HepG2 (cell line): ENCODE measurements around the gene TM4SF5. TPM values are rescaled to one million over a fixed set of nuclear protein-coding genes. Genes with fewer than 3 reads are reported as not detected.

Experiments used
- CBX2 ChIP-seq, 2 experiments: fragments of 200-600 bp in 1 of 2; sonication (generic); formaldehyde crosslinking in 1 of 2; IDR thresholded peaks; 2 replicates each; pipeline versions ENCODE4 v1.7.0 to v1.8.1; 2018 to 2022; ENCODE audit warnings: low read depth in 2 of 2, low read length in 1 of 2, mild to moderate bottlenecking in 1 of 2, missing genetic modification reagents in 1 of 2
- EEA1 ChIP-seq: sonication (generic); formaldehyde crosslinking; IDR thresholded peaks from 2 replicates; pipeline ENCODE4 v1.5.1; 2020; ENCODE audit warnings: mild to moderate bottlenecking, missing genetic modification reagents, borderline replicate concordance
- ETV6 ChIP-seq: sonication (generic); formaldehyde crosslinking; conservative IDR thresholded peaks from 2 replicates; pipeline ENCODE4 v1.4.0; 2020; ENCODE audit warnings: missing genetic modification reagents
- FOXA1 ChIP-seq, 2 experiments: fragments of 450-650 bp in 1 of 2; sonication (generic) in 1 of 2; formaldehyde crosslinking in 1 of 2; IDR thresholded peaks; 2 replicates each; pipeline versions ENCODE4 v1.4.0 to v1.6.1; 2016 to 2020; ENCODE audit warnings: missing genetic modification reagents in 1 of 2
- HNF1B ChIP-seq: sonication (generic); formaldehyde crosslinking; IDR thresholded peaks from 2 replicates; pipeline ENCODE4 v1.5.1; 2020; ENCODE audit warnings: mild to moderate bottlenecking, moderate library complexity, missing genetic modification reagents
- HOXD1 ChIP-seq: sonication (generic); formaldehyde crosslinking; IDR thresholded peaks from 2 replicates; pipeline ENCODE4 v1.5.0; 2020; ENCODE audit warnings: missing genetic modification reagents
- KDM3A ChIP-seq: IDR thresholded peaks from 2 replicates; pipeline ENCODE4 v1.6.1; 2018; ENCODE audit warnings: low read depth, missing compliant biosample characterization
- KDM4B ChIP-seq: sonication (generic); formaldehyde crosslinking; IDR thresholded peaks from 2 replicates; pipeline ENCODE4 v1.4.0; 2020; ENCODE audit warnings: missing genetic modification reagents
- MEIS2 ChIP-seq: sonication (generic); formaldehyde crosslinking; IDR thresholded peaks from 2 replicates; pipeline ENCODE4 v1.9.0; 2021; ENCODE audit warnings: mild to moderate bottlenecking, missing genetic modification reagents
- MTF1 ChIP-seq: sonication (generic); formaldehyde crosslinking; IDR thresholded peaks from 2 replicates; pipeline ENCODE4 v1.5.0; 2020; ENCODE audit warnings: missing genetic modification reagents
- RFX5 ChIP-seq: IDR thresholded peaks from 2 replicates; pipeline ENCODE4 v1.6.1; 2011; ENCODE audit warnings: low read depth, low read length, improper control_type of control experiment
- RFXANK ChIP-seq: IDR thresholded peaks from 2 replicates; pipeline ENCODE4 v1.6.1; 2016
- SMAD3 ChIP-seq: sonication (generic); formaldehyde crosslinking; IDR thresholded peaks from 2 replicates; pipeline ENCODE4 v1.4.0; 2020; ENCODE audit warnings: missing genetic modification reagents
- TEAD3 ChIP-seq: optimal IDR thresholded peaks from 2 replicates; pipeline ENCODE3; 2016; ENCODE audit warnings: borderline replicate concordance
- ZFP91 ChIP-seq: sonication (generic); formaldehyde crosslinking; IDR thresholded peaks from 2 replicates; pipeline ENCODE4 v1.9.0; 2022; ENCODE audit warnings: missing genetic modification reagents, mild to moderate bottlenecking, borderline replicate concordance
- ZNF282 ChIP-seq: fragments of 450-650 bp; IDR thresholded peaks from 2 replicates; pipeline ENCODE4 v1.6.1; 2018; ENCODE audit not compliant: partially characterized antibody
- ZNF451 ChIP-seq: sonication (generic); formaldehyde crosslinking; IDR thresholded peaks from 2 replicates; pipeline ENCODE4 v1.5.0; 2020; ENCODE audit warnings: mild to moderate bottlenecking, missing genetic modification reagents
- ZNF513 ChIP-seq: sonication (generic); formaldehyde crosslinking; conservative IDR thresholded peaks from 2 replicates; pipeline ENCODE4 v1.5.0; 2020; ENCODE audit warnings: missing genetic modification reagents
- ZNF543 ChIP-seq: sonication (generic); formaldehyde crosslinking; IDR thresholded peaks from 2 replicates; pipeline ENCODE4 v1.4.0; 2020; ENCODE audit warnings: mild to moderate bottlenecking, missing genetic modification reagents
- ZNF660 ChIP-seq: sonication (generic); formaldehyde crosslinking; IDR thresholded peaks from 2 replicates; pipeline ENCODE4 v1.5.1; 2020; ENCODE audit warnings: mild to moderate bottlenecking, low read depth, missing genetic modification reagents, borderline replicate concordance
- ZNF704 ChIP-seq: sonication (generic); formaldehyde crosslinking; IDR thresholded peaks from 2 replicates; pipeline ENCODE4 v1.8.1; 2023; ENCODE audit warnings: mild to moderate bottlenecking, inconsistent platforms, moderate library complexity, missing genetic modification reagents, borderline replicate concordance
- ZNF766 ChIP-seq: sonication (generic); formaldehyde crosslinking; IDR thresholded peaks from 2 replicates; pipeline ENCODE4 v1.5.0; 2020; ENCODE audit warnings: missing genetic modification reagents, borderline replicate concordance
- ZSCAN29 ChIP-seq: sonication (generic); formaldehyde crosslinking; conservative IDR thresholded peaks from 2 replicates; pipeline ENCODE4 v1.4.0; 2020; ENCODE audit warnings: mild to moderate bottlenecking, missing genetic modification reagents
- polyA plus RNA-seq, 8 experiments: library from polyadenylated mRNA; depleted of rRNA in 3 of 8; stranded (reverse) in 7 of 8; unstranded in 1 of 8; fragments of >200 nt; fragmentation: Illumina TruSeq in 4 of 8; extraction: Trizol in 4 of 8; gene quantifications; 2 replicates each; pipeline versions ENCODE4 v1.2.1 to v1.2.3, GENCODE V29; 2011 to 2016; ENCODE audit warnings: low read depth in 4 of 8, missing spikeins in 1 of 8, mixed read lengths in 1 of 8; ENCODE audit not compliant: insufficient read depth in 1 of 8
- total RNA-seq, 5 experiments: library from RNA; depleted of rRNA; stranded (reverse); fragments of >200 nt; fragmentation: Illumina TruSeq; extraction: Trizol; gene quantifications; 2 replicates each; pipeline ENCODE4 v1.2.3, GENCODE V29; 2016; ENCODE audit warnings: low read depth in 1 of 5

The TM4SF5 gene
- total and polyA plus RNA-seq, 2 of the 13 experiments (the other 11 are each of a cell fraction or from before 2014, with no cell fraction given) = 30.1 to 126 TPM

- TF ChIP-seq MTF1 (CRISPR knock-in tag) = no peak
- no peak for TF ChIP-seq ZNF282
- no peak for TF ChIP-seq ZNF766 (CRISPR knock-in tag)
- TF ChIP-seq RFX5 = no peak
- peak; percentile 86 for TF ChIP-seq SMAD3 (CRISPR knock-in tag)
- peak; percentile 70; the same call in 1 of the 2 replicates for TF ChIP-seq KDM4B
- TF ChIP-seq ZNF660 (CRISPR knock-in tag) = no peak
- TF ChIP-seq TEAD3 (CRISPR knock-in tag) = peak; percentile 67
- no peak for TF ChIP-seq ZNF451
- TF ChIP-seq EEA1 (CRISPR knock-in tag) = no peak
- peak; percentile 53; the same call in 1 of the 2 replicates for TF ChIP-seq ZNF543 (CRISPR knock-in tag)
- peak; percentile 62 for TF ChIP-seq KDM3A
- TF ChIP-seq RFXANK (CRISPR knock-in tag) = no peak
- no peak; the same call in 1 of the 2 replicates for TF ChIP-seq ZFP91
- peak; percentile 31; the same call in 1 of the 2 replicates for TF ChIP-seq HOXD1 (CRISPR knock-in tag)
- no peak for TF ChIP-seq ZSCAN29
- no peak for TF ChIP-seq ZNF513 (CRISPR knock-in tag)
- peak; percentile 74; the same call in 1 of the 2 replicates for TF ChIP-seq ETV6 (CRISPR knock-in tag)
- peak; percentile 99 for TF ChIP-seq HNF1B
- TF ChIP-seq FOXA1 (IDR thresholded peaks at IDR 0.05) = no peak
- no peak for TF ChIP-seq FOXA1 (CRISPR knock-in tag; IDR thresholded peaks at IDR 0.05)
- TF ChIP-seq MEIS2 (CRISPR knock-in tag) = peak; percentile 52; the same call in 1 of the 2 replicates
- no peak for TF ChIP-seq ZNF704
- no peak for TF ChIP-seq CBX2 (IDR thresholded peaks at IDR 0.05; ENCODE audit: low read depth, low read length)
- TF ChIP-seq CBX2 (CRISPR knock-in tag; IDR thresholded peaks at IDR 0.05; ENCODE audit: low read depth) = no peak
Measured at GRCh38 chr17:4788807-4789700, 17.4 kb downstream of the TM4SF5 start, which contains the start of gene GLTPD2 (continued).
